Measurements from ENCODE around the gene SHB. TPM values are rescaled to one million over a fixed set of nuclear protein-coding genes. Genes with fewer than 3 reads are reported as not detected.

Gene SHB
- total RNA-seq, 1 donor from 2014 or later: 1.1 TPM

GRCh38 chr9:37957664-37957953, 111.4 kb downstream of the SHB start:
- H3K9me3 Mint-ChIP-seq: no peaks in the 10 kb centered on the region
- no peaks in the 10 kb centered on the region for H3K36me3 ChIP-seq
- H3K4me1 Mint-ChIP-seq: peaks cover 6% of the 10 kb centered on the region
- H2AFZ ChIP-seq (replicated peaks): no peak overlapping the region
- H3K4me3 Mint-ChIP-seq: no peak overlapping the region
- no peak overlapping the region for H3K4me3 ChIP-seq
- no peaks in the 10 kb centered on the region for H3F3A ChIP-seq (ENCODE audit: low read depth)
- TF ChIP-seq EZH2 (IDR thresholded peaks at IDR 0.05) (no peak), EZH2phosphoT487 (IDR thresholded peaks at IDR 0.05) (no peak), CTCF (IDR thresholded peaks at IDR 0.05) (no peak)
- H3K9me3 ChIP-seq (ENCODE audit: low read depth): no peaks in the 10 kb centered on the region
- no peak overlapping the region for H3K27ac ChIP-seq
- H3K79me2 ChIP-seq (ENCODE audit: low read depth): no peaks in the 10 kb centered on the region
- H3K4me2 ChIP-seq: no peak overlapping the region
- no peaks in the 10 kb centered on the region for H3K4me1 ChIP-seq
- H3K27me3 Mint-ChIP-seq (ENCODE audit: insufficient read depth, low read depth): peaks cover 10% of the 10 kb centered on the region
- peak overlapping the region; percentile 15 for H3K27ac Mint-ChIP-seq
- H4K20me1 ChIP-seq (ENCODE audit: low read depth): no peaks in the 10 kb centered on the region
- no peak overlapping the region for H3K9ac ChIP-seq
- H3K36me3 Mint-ChIP-seq: peaks cover 6% of the 10 kb centered on the region
- DNase-seq (ENCODE audit: low spot score): no peak
- H3K27me3 ChIP-seq: no peaks in the 10 kb centered on the region

GRCh38 chr9:37956904-37957663, 111.9 kb downstream of the SHB start:
- H3K9me3 ChIP-seq (ENCODE audit: low read depth): no peaks in the 10 kb centered on the region
- H3K9ac ChIP-seq: no peak overlapping the region
- TF ChIP-seq EZH2 (IDR thresholded peaks at IDR 0.05) (no peak), CTCF (IDR thresholded peaks at IDR 0.05) (no peak), EZH2phosphoT487 (IDR thresholded peaks at IDR 0.05) (no peak)
- no peaks in the 10 kb centered on the region for H3F3A ChIP-seq (ENCODE audit: low read depth)
- no peaks in the 10 kb centered on the region for H4K20me1 ChIP-seq (ENCODE audit: low read depth)
- Mint-ChIP-seq H3K9me3 (no peaks in the 10 kb centered on the region), H3K4me1 (peaks cover 6% of the 10 kb centered on the region), H3K36me3 (peaks cover 8% of the 10 kb centered on the region), H3K4me3 (no peak overlapping the region), H3K27me3 (ENCODE audit: insufficient read depth, low read depth) (peaks cover 10% of the 10 kb centered on the region), H3K27ac (peak overlapping the region; percentile 55)
- no peaks in the 10 kb centered on the region for H3K4me1 ChIP-seq
- H3K36me3 ChIP-seq: no peaks in the 10 kb centered on the region
- H3K4me2 ChIP-seq: no peak overlapping the region
- no peaks in the 10 kb centered on the region for H3K27me3 ChIP-seq
- H3K79me2 ChIP-seq (ENCODE audit: low read depth): no peaks in the 10 kb centered on the region
- H2AFZ ChIP-seq (replicated peaks): no peak overlapping the region
- DNase-seq (ENCODE audit: low spot score): no peak
- H3K27ac ChIP-seq: no peak overlapping the region
- no peak overlapping the region for H3K4me3 ChIP-seq

- no peaks in the 10 kb centered on the region for H3K4me1 ChIP-seq
- no peak overlapping the region for H3K9ac ChIP-seq
- H3K36me3 ChIP-seq: no peaks in the 10 kb centered on the region
- no peak for DNase-seq (ENCODE audit: low spot score)
- peaks cover 8% of the 10 kb centered on the region for H3K36me3 Mint-ChIP-seq
- TF ChIP-seq EZH2 (IDR thresholded peaks at IDR 0.05) (no peak), EZH2phosphoT487 (IDR thresholded peaks at IDR 0.05) (no peak), CTCF (IDR thresholded peaks at IDR 0.05) (no peak)
- no peak overlapping the region for H3K27ac Mint-ChIP-seq
- H3K79me2 ChIP-seq (ENCODE audit: low read depth): no peaks in the 10 kb centered on the region
- H3K9me3 ChIP-seq (ENCODE audit: low read depth): no peaks in the 10 kb centered on the region
- H3K27me3 Mint-ChIP-seq (ENCODE audit: insufficient read depth, low read depth): peaks cover 8% of the 10 kb centered on the region
- peaks cover 6% of the 10 kb centered on the region for H3K4me1 Mint-ChIP-seq
- no peak overlapping the region for H3K27ac ChIP-seq
- no peak overlapping the region for H3K4me2 ChIP-seq
- no peaks in the 10 kb centered on the region for H3K27me3 ChIP-seq
- no peaks in the 10 kb centered on the region for H4K20me1 ChIP-seq (ENCODE audit: low read depth)
- no peak overlapping the region for H3K4me3 Mint-ChIP-seq
- no peaks in the 10 kb centered on the region for H3K9me3 Mint-ChIP-seq
- H3F3A ChIP-seq (ENCODE audit: low read depth): no peaks in the 10 kb centered on the region
- H2AFZ ChIP-seq (replicated peaks): no peak overlapping the region
- no peak overlapping the region for H3K4me3 ChIP-seq
These were observed 112.6 kb downstream of the SHB start for GRCh38 chr9:37956423-37956820.
